Skin of body (tissue), 2 donors: ENCODE data around the gene C12orf42. TPM values are rescaled to one million over a fixed set of nuclear protein-coding genes. Genes with fewer than 3 reads are reported as not detected.

Source experiments
- DNase-seq: peaks from one replicate; lab custom pipeline; 2025; lab: John Stamatoyannopoulos, UW
- total RNA-seq: library from RNA; depleted of rRNA; stranded (reverse); fragments of >200 nt; gene quantifications from one replicate; pipeline ENCODE4 v1.2.3, GENCODE V29; 2014

C12orf42 gene
- total RNA-seq = 0.30 TPM

DNA sequence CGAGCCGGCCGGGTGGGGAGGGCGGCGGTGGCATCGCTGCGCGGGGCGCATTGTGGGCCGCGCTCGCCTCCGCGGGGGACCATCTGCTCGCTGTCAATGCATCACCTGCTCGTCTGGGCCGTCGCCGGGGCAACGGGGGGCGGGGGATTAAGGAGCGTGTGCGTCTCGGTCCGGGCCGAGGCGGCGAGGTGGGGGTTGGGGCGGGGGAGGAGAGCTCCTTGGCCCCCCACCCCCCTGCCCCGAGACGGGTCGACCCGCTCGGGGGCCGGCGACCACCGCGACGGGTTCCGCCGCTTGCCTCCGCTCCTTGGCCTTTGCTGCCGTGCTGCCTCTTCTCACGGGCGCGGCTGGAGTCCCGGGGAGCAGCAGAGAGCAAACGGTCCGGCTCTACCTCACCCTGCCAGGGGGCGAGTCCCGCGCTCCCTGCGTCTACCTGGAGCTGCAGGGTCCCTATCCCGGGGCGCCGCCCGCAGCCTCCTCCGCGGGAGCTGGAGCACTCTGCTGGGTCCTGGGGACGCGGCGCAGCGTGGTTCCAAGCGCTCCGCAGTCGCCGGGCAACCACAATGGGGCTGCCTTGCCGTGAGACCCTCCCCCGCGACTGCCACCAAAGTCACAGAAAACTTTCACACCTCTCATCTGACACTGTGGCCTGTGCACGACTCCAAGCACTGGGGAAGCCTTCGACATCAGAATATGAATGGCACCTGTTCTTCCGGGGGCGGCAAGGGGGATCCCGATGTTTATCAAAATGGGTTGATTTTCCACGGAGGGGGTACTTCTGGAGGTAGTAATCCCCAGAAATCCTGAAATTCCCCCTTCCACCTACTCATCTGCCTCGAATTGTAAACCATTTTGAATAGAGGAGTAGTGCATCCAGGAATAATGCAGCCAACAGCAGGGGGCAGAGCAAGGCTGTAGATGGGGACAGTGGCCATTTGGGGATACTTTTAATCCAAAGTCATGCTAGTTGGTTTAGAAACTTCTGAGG, at the start of gene C12orf42:
Gene C12orf42 (minus strand): TSS at position 500 of the 988 bp plus-strand sequence. CDS start 17,542 bp downstream, outside the sequence.
- DNase-seq = no peak

DNA sequence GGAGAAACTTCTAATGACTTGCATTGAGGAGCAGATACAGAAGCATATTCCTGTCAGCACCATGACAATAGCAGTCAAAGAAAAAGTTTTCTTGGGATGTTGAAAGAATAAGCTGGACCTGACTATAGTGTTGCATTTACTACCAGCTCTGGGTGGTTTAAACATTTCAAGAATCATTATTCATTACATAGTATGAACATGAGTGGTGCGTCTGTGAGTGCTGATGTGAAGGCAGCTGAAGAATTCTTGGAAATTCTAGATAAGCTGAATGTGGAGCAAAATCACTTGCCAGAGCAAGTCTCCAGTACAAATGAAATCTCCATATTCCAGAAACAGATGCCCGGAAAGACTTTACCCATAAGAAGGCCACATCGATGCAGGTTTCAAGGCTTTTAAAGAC, 46.3 kb upstream of the C12orf42 start:
- DNase-seq = no peak

DNA sequence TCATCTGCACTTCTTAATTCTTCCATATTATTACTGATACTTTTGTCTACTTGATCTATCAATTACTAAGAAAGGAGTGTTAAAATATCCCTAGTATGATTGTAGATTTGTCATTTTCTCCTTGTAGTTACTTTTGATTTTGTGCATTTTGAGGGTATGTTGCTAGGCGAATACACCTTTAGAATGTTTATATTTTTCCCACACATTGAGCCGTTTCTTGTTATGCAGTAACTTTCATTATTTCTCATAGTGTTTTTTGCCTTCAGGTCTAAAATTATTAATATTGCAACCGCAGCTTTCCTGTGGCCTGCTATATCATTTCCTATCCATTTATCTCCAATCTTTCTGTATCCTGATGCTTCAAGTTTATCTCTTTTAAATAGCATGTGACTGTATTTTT, 44.6 kb upstream of the C12orf42 start:
- no peak for DNase-seq

DNA sequence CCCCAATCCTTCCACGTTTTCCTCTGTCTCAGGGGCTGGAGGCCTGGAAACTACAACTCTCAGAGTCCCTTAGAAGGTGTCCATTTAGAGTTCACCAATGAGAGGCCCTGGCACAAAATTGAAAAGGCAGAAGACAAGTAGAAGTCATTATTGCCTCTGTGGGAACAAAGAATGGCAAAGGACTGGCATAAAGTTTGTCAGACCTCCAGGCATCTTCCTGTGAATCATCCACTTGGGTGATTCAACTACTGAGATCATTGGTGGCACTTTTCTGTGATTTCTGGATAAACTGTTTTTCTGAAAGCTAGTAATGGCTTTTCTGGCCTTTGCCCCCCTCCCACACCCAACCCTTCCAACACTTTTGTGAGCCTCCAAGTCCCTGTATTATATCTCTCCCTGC, 42.6 kb upstream of the C12orf42 start:
- DNase-seq = no peak

DNA sequence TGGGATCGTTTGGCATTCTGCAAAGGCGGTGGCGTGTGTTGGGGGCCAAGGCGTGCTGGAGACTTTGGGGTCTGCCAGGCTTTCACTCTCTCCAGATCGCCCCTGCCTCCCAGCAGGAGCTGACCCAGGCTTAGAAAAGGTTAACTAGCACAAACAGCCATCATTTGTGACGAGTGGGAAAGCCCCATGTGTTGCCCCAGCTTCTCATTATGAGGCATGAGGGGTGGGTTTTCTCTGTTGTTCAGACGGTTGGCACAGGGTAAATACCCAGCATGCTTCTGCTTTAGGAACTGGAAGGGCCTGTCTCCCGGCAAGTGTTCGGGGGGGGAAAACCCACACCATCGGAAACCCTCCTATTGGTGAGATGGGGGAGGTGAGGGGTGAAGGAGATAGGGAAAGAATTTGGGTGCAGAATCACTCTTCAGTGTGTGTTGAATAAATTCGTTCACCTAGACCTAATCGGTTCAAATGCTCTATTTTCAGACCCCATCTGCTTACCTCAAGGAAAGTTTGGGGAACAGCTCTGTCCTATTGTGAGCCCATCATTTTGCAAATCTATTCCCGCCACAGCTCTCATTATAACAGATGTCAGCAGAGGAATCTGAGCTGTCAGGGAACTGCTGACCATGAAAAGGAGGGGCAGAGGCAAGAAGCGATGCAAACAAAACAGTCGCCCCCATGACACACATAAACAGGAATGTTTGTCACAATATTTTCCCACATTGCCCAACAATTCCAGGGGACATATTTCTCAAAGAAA, 34.7 kb upstream of the C12orf42 start:
- no peak for DNase-seq

DNA sequence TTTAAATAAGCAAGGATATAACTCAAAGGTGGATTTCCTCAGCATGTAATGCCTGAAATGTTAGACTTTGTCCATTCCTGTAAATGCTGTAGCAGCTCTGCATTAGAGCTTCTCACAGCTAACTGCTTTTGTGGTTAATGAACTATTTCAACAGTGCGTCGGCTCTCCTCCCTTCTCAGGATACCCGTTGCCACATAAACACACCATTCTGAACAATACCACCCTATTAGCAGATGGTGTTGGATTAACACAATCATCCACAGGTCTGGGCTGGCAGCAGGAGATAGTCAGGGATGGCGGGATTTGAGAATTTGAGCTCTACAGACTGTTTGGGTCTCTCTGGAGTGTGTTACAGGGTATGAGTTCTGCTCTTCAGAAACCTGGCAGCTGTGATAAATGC, 33.5 kb upstream of the C12orf42 start:
- no peak for DNase-seq

DNA sequence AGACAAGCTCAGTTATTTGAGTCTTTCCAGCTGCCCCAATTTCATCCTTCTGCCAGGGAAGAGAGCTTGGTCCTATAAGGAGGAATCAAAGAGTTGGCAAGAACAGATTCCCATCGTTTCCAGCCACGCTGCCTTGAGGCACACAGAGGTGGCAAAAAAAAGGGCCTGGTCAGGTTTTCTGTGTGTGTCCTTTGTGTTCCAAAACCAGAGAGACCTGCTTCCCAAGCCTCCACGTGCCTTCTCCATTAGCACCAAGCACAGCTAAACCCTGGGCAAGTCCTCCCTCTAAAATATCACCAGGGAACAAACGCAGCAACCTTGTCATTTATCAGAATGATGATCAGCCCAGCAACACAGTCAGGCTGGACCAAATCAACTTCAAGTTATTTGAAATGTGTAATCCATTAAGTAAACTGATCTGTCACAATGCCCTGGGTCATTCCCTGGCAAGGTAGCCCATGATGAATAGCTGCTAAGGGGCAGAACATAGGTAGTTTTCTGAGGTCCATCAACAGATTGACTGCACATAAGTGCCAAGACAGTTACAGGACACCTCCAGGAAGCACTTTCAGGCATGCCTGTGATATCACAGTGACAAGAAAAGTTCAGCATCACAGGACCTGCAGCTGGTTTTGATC, 28.6 kb upstream of the C12orf42 start:
- DNase-seq = no peak

DNA sequence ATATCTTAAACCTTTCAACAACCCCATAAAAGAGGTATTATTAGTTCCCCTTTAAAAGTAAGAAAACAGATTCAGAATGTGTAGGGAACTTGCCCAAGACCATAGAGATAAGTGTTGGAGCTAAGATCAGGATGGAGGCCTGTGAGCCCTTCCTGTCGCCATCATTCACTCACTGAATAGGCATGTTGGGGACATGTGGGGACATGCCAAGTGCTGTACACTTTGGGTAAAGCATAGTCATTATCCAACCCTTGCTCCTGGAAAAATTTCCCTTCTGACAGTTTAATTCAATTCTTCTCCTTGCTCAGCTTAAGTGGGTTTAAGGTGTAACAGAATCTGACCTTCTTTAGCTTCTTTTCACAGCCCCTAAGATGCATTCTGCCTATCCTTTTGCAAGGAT, 28.0 kb upstream of the C12orf42 start:
- DNase-seq = no peak

DNA sequence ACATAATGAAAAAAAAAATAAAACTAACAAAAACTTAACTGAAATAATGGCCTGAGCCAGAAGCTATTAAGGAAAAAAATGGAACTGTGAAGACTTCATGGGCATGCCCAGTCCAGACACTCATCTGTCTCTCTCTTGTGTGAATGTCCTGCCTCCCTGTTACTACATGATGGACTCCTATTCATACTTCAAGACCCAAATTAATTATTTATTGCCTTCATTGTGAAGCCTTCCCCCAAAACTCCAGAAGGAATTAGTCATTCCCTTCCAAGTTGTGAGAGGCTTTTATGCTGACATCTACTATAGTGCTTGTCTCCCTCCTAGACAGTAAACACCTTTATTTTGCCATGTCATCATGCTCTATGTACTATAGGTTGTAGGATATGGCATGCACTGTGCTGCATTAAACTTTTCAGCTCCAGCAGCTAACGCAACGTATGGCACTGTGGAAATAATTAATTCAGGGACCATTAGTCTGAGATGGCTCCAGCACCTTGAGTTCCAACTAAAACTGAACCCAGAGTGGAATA, 25.0 kb upstream of the C12orf42 start:
- DNase-seq = no peak

DNA sequence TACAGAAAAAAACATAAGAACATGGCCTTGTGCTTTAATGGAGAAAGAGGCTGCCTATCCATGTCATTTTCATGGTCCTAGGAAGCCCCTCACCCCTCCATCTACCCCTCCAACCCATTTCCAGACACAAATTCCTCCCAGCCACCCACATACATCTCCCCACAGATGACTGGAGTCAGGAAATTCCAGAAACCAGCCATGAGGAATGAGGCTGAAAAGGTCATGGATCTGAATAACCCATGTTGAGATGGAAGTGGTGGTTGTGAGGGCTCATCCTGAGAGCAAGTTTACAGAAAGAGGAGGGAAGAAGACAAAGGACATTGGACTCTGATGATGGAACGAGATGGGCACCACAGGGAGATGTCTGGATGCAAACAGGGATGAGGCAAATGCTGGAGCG, 23.9 kb upstream of the C12orf42 start:
- no peak for DNase-seq

DNA sequence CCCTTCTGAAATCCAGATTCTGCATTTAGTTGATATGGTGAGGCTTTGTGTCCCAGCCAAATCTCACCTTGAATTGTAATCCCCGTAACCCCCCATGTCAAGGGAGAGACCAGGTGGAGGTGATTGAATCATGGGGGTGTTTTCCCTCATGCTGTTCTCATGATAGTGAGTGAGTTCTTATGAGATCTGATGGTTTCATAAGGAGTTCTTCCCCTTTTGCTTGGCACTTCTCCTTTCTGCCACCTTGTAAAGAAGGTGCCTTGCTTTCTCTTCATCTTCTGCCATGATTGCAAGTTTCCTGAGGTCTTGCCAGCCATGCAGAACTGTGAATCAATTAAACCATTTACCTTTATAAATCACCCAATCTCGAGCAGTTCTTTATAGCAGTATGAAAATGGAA, 23.1 kb upstream of the C12orf42 start:
- DNase-seq = no peak

DNA sequence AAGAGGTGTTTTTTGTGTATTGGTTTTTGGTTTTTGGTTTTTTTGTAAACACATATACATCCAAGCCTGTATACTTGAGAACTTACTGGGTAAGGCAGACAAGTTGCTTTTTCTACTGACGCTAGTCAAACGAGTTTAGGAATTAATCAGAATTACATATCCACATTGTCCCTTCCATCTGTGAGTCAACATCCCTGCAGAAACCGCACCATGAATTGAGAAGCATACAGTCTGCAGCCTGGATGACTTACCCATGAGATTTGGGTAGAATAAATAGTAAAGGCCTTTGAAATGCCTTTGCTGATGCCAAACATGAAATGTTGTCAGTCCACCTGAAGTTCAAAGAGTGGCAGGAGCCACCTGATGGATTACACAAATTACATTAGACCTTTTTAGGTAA, 21.4 kb upstream of the C12orf42 start:
- no peak for DNase-seq

DNA sequence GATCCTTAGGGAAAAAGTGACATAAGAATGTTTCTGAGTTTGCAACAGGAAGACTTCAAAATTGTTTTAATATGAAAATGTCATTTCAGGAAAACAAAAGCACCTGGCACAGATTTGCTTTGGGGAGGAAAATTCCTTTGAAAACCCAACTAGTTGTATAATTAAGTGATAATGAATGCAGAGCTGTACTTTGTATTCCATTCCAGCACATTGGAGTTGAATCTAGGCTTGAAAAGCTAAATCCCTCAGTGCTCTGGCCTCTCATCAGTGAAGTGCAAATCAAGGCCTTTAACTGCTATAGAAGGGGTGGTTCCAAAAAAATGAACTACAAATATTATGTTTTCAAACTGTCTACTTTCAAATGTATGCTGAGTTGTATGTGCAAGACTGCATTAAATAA, 19.6 kb upstream of the C12orf42 start:
- no peak for DNase-seq

DNA sequence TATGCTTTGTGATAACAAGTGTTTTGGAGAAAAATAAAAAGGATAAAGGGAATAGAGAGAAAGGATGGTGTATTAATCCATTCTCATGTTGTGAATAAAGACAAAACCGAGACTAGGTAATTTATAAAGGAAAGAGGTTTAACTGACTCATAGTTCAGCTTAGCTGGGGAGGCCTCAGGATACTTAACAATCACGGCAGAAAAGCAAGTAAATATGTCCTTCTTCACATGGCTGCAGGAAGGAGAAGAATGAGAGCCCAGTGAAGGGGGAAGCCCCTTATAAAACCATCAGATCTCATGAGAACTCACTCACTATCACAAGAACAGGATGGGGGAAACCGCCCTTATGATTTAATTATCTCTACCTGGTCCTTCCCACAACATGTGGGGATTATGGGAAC, 18.1 kb upstream of the C12orf42 start:
- no peak for DNase-seq

DNA sequence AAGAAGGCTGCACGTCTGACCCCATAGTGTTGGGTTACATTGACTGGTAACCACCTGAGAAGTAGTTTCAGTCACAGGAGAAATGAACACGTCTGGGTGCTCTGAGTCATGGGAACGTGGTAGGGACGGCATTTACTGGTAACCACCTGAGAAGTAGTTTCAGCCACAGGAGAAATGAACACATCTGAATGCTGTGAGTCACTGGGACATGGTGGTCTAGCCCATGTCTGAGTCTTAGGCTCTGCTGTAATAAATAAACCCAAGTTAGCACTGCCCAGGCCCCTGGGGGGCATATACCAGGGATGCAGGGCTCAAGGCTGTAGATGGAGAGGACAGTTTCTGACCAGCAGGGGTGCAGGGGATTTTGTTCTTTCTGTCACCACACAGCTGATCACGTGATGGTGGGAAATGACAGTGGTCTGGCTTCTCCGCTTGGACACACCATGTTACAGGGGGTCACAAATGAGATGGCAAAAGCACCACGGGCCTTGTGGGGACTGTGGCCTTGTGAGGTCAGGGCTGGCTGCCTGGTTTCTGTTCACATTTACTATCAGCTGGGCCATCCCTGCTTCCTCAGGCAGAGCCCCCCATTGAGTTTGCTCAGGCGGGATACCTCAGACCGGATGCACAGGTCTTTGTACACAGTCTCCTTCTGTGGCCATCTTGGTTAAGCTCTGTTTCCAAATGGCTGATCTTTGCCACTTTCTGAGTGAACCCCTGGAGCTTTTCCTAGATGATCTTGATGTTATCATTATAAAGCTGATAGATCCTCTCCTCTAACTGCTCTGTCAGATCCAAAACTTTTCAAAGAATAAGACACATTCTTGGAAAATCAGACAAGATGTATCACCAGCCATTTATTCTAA, 9.8 kb upstream of the C12orf42 start:
- DNase-seq = no peak

DNA sequence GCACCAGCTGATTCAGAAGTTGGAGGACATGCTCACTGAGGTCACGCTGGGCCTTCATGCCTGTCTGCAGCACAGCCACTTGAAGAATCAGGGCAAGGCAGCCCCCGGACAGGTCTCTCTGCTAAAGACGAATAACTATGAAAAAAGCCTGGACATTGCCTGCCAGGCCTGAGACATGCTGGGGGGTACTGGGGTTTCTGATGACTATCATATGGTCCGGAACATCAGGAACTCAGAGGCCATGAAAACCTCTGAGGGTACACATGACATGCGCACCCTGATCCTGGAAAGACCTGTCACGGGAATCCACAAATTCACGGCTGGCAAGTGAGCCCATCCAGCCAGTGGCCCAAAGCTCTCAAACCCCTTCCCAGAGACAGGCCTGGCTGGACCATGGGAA, 8.8 kb upstream of the C12orf42 start:
- DNase-seq = no peak

DNA sequence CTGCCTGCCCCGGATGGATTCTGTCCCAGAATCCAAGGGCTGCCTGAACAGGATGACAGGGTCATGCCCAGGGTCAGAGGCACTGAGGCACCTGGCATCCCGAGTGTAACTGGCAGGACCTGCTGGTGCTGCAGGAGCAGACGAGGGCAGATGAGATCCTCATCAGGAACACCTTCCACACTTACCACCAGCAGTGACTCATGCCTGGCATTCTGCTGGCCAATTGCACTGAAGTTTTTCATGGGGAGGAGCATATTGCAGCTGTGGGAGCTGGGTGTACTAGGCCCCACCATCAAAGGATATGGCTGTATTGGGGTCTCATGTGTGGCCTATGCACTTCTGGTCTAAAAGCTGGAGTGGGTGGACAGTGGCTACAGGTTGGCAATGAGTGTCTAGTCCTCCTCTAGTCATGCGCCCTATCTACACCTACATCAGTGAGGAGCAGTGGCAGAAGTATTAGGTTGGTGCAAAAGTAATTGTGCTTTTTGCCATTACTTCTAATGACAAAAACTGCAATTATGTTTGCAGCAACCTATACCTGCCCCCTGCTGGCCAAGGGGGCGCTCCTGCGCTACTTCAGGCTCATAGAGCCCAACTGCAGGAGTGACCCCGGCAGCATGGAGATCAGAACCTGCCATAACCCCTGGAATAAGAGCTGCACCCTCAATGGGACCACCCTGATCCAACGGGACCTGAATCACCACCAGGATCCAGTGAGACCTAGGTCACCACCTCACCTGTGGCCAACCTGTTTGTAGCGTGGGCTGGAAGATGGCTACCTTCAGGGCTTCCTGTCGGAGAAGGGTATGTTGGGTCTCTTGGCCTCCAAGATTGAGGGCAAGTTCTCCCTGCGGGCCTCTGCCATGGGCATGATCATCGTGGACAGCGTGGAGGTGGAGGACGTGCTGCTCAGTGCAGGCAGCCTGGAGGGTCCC, 8.0 kb upstream of the C12orf42 start:
- no peak for DNase-seq

DNA sequence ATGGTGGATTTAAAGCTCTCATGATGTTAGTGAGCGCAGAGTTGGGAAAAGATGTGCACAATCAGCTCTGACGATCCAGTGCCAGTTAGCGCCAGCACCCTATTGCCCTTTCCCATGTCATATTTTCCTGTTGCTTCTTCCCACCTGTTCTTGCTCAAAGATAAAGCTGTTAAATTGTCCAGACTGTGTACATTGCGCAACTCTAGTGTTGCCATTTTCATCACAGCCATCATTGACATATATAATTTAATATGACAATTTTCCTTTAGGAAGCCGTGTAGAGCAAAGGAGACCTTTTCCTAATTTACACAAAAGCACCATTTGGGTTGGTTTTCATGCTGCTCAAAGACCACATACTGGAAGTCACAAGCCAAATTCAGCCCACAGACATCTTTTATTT, 5.7 kb upstream of the C12orf42 start:
- no peak for DNase-seq

DNA sequence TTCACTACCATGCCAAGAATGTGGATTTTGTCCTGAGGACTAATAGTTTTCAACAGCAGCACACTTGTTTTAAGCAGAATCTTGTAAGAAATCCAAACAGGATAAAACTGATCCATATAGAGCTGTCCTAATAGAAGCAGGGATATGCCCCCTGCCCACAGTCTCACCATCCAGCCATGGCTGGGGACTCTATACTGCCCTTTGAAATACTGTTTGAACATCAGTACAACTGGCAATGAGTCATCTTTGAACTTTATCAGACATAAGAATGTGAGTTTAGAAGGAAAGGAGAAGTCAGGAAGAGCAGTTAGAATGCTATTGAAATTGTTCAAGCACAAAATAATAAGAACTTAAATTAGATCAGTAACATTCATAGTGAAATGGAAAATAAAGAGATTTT, 3.8 kb upstream of the C12orf42 start:
- DNase-seq = no peak

DNA sequence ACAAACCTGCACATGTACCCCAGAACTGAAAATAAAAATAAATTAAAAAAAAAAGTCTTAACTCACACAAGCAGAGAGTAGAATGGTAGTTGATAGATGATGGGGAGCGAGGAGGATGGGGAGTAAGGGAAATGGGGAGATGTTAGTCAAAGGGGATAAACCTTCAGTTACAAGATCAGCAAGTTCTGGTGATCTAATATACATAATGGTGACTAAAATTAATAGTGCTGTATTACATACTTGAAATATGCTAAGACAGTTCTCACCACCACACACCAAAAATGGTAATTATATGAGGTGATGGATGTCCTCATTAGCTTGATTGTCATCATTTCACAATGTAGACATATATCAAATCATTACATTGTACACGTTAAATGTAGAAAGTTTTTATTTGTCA, 3.2 kb upstream of the C12orf42 start:
- no peak for DNase-seq
